ENCODE measurements around the gene HYDIN.

HYDIN gene

DNA sequence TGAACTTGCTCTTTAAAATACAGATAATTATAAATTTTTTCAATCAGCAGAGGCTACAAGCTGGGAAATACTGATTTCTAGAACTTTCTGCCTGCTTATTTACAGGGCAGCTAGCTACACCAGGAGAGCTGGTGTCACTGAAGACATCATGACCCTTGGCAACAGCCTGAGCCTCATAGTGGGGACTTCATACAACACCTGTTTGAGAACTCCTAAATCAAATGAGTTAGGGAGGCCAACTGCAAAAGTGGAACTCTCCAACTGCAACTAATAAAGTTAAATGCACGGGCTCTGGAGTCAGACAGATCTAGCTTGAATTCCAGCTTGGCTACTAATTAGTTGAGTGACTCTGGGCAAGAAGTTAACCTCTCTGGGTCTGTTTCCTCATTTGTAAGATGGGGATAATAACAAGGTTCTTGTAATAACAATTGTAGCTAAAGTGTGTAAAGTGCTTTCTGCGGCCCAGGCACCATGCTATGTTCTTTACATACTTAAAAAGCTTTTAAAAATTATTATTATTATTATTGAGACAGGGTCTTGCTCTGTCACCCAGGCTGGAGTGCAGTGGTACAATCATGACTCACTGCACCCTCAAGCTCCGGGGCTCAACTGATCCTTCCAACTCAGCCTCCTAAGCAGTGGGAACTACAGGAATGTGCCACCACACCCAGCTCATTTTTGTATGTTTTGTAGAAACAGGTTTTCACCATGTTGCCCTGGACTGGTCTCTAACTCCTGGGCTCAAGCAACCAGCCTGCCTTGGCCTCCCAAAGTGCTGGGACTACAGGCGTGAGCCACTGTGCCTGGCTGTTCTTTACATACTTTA lies 462.9 kb downstream of the HYDIN start:
- Histone ChIP-seq H3K4ac (ENCODE audit: low read depth, low read length) (no peak overlapping the region), H2BK5ac (ENCODE audit: low read length) (no peak overlapping the region), H4K5ac (ENCODE audit: low read length) (no peak overlapping the region), H3K4me2 (ENCODE audit: low read length) (no peak overlapping the region), H3K36me3 (ENCODE audit: control insufficient read depth, insufficient read depth, low read length) (no peaks in the 10 kb centered on the region), H4K8ac (ENCODE audit: low read depth, low read length) (no peak overlapping the region), H3K23ac (ENCODE audit: low read length) (no peak overlapping the region), H3K79me1 (ENCODE audit: low read length) (no peaks in the 10 kb centered on the region), H3K9ac (ENCODE audit: low read length) (no peak overlapping the region), H3K79me2 (ENCODE audit: control insufficient read depth, insufficient read depth, low read length) (no peaks in the 10 kb centered on the region), H2BK15ac (replicated peaks; ENCODE audit: low read depth) (no peak overlapping the region), H3K18ac (ENCODE audit: low read length) (no peak overlapping the region), H3K27ac (ENCODE audit: low read depth, low read length) (no peak overlapping the region), H2AK5ac (ENCODE audit: low read length) (no peak overlapping the region), H3K56ac (ENCODE audit: low read length) (no peak overlapping the region), H3K27me3 (ENCODE audit: insufficient read depth, low read length, poor library complexity) (no peaks in the 10 kb centered on the region), H2BK120ac (ENCODE audit: low read depth, low read length) (no peak overlapping the region), H3K4me3 (ENCODE audit: low read length) (no peak overlapping the region), H3K4me1 (ENCODE audit: control insufficient read depth, low read depth, low read length) (no peaks in the 10 kb centered on the region)
- no peak for DNase-seq
- no CpG with 5 or more reads among the region's 4 CpGs for WGBS (ENCODE audit: extremely low coverage, insufficient coverage, low lambda C conversion rate)

DNA sequence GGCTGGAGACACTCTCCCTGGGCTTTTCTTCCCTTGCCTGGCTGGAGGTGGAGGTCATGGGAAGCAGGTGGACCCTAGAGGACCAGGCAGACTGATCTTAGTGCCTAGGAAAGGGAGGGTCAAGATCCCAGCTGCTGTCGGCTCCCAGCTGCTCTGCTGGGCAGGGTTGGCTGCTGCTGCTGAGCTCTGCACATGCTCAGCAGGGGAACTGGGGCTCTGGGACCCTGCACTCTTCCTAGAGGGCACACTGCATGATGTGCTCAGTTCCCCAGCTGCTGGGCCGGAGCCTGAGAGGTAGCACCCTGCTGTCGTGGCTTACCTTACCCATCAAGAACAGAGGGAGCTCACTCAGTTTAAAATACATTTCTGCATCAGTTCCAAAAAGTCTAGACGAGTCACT lies 463.9 kb downstream of the HYDIN start:
- Histone ChIP-seq H3K4me1 (ENCODE audit: control insufficient read depth, low read depth, low read length) (no peaks in the 10 kb centered on the region), H2BK15ac (replicated peaks; ENCODE audit: low read depth) (no peak overlapping the region), H2BK120ac (ENCODE audit: low read depth, low read length) (no peak overlapping the region), H3K9ac (ENCODE audit: low read length) (no peak overlapping the region), H3K18ac (ENCODE audit: low read length) (no peak overlapping the region), H2BK5ac (ENCODE audit: low read length) (no peak overlapping the region), H3K79me2 (ENCODE audit: control insufficient read depth, insufficient read depth, low read length) (no peaks in the 10 kb centered on the region), H3K23ac (ENCODE audit: low read length) (no peak overlapping the region), H3K4ac (ENCODE audit: low read depth, low read length) (no peak overlapping the region), H4K8ac (ENCODE audit: low read depth, low read length) (no peak overlapping the region), H3K79me1 (ENCODE audit: low read length) (no peaks in the 10 kb centered on the region), H3K4me2 (ENCODE audit: low read length) (no peak overlapping the region), H4K5ac (ENCODE audit: low read length) (no peak overlapping the region), H3K56ac (ENCODE audit: low read length) (no peak overlapping the region), H3K27me3 (ENCODE audit: insufficient read depth, low read length, poor library complexity) (no peaks in the 10 kb centered on the region), H3K4me3 (ENCODE audit: low read length) (no peak overlapping the region), H2AK5ac (ENCODE audit: low read length) (no peak overlapping the region), H3K36me3 (ENCODE audit: control insufficient read depth, insufficient read depth, low read length) (no peaks in the 10 kb centered on the region), H3K27ac (ENCODE audit: low read depth, low read length) (no peak overlapping the region)
- no CpG with 5 or more reads among the region's 4 CpGs for WGBS (ENCODE audit: extremely low coverage, insufficient coverage, low lambda C conversion rate)
- no peak for DNase-seq

DNA sequence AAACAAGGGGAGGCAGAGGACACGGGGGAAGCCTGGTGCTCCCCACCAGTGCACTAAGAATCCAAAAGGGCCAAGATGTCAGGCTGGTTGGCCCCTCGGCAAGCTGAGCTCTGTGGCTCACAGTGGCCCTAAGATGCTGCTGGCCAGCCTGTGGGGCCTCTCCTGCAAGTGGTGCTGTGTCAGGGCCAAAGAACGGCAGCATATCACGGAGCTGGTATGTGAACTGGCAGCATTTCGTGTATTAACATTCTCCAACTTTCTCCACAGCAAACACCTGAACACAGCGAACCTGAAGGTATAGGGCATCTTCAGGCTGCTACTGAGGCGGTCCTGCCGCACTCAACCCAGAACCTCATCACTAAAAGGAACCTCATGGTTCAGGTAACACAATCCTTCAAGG lies 464.3 kb downstream of the HYDIN start:
- Histone ChIP-seq H3K56ac (ENCODE audit: low read length) (no peak overlapping the region), H4K5ac (ENCODE audit: low read length) (no peak overlapping the region), H3K4me3 (ENCODE audit: low read length) (no peak overlapping the region), H2AK5ac (ENCODE audit: low read length) (no peak overlapping the region), H3K18ac (ENCODE audit: low read length) (no peak overlapping the region), H3K79me1 (ENCODE audit: low read length) (no peaks in the 10 kb centered on the region), H4K8ac (ENCODE audit: low read depth, low read length) (no peak overlapping the region), H3K4ac (ENCODE audit: low read depth, low read length) (no peak overlapping the region), H3K23ac (ENCODE audit: low read length) (no peak overlapping the region), H2BK5ac (ENCODE audit: low read length) (no peak overlapping the region), H3K79me2 (ENCODE audit: control insufficient read depth, insufficient read depth, low read length) (no peaks in the 10 kb centered on the region), H2BK15ac (replicated peaks; ENCODE audit: low read depth) (no peak overlapping the region), H3K9ac (ENCODE audit: low read length) (no peak overlapping the region), H3K36me3 (ENCODE audit: control insufficient read depth, insufficient read depth, low read length) (no peaks in the 10 kb centered on the region), H3K27me3 (ENCODE audit: insufficient read depth, low read length, poor library complexity) (no peaks in the 10 kb centered on the region), H3K27ac (ENCODE audit: low read depth, low read length) (no peak overlapping the region), H3K4me2 (ENCODE audit: low read length) (no peak overlapping the region), H2BK120ac (ENCODE audit: low read depth, low read length) (no peak overlapping the region), H3K4me1 (ENCODE audit: control insufficient read depth, low read depth, low read length) (no peaks in the 10 kb centered on the region)
- no CpG with 5 or more reads among the region's 8 CpGs for WGBS (ENCODE audit: extremely low coverage, insufficient coverage, low lambda C conversion rate)
- no peak for DNase-seq

DNA sequence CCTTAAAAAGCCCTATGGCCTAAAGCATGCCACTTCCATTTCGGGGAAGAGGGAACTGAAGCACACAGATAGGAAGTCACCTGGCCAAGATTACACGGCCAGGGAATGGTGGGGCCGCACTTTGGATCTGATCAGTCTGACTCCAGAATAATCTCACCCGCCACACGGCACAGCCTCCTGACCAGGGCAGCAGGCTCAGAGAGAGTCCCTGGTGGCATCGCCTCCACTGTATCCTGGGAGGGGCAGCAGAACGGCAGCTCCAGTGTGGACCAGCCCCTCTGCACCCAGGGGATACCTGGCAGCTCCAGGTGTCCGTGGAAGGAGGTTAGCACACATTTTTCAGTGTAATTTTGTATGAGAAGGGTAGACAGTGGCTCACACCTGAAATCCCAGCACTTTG lies 465.0 kb downstream of the HYDIN start:
- H3K27me3 ChIP-seq (ENCODE audit: insufficient read depth, low read length, poor library complexity): no peaks in the 10 kb centered on the region
- no peak overlapping the region for H3K56ac ChIP-seq (ENCODE audit: low read length)
- H3K4me3 ChIP-seq (ENCODE audit: low read length): no peak overlapping the region
- no peak overlapping the region for H2BK120ac ChIP-seq (ENCODE audit: low read depth, low read length)
- no peak overlapping the region for H3K4me2 ChIP-seq (ENCODE audit: low read length)
- no peak overlapping the region for H3K9ac ChIP-seq (ENCODE audit: low read length)
- no peak overlapping the region for H3K4ac ChIP-seq (ENCODE audit: low read depth, low read length)
- no peak overlapping the region for H2AK5ac ChIP-seq (ENCODE audit: low read length)
- no peak overlapping the region for H4K8ac ChIP-seq (ENCODE audit: low read depth, low read length)
- no peaks in the 10 kb centered on the region for H3K36me3 ChIP-seq (ENCODE audit: control insufficient read depth, insufficient read depth, low read length)
- H3K4me1 ChIP-seq (ENCODE audit: control insufficient read depth, low read depth, low read length): no peaks in the 10 kb centered on the region
- no peak overlapping the region for H3K27ac ChIP-seq (ENCODE audit: low read depth, low read length)
- no peak for DNase-seq
- no CpG with 5 or more reads among the region's 8 CpGs for WGBS (ENCODE audit: extremely low coverage, insufficient coverage, low lambda C conversion rate)
- H3K79me1 ChIP-seq (ENCODE audit: low read length): no peaks in the 10 kb centered on the region
- H4K5ac ChIP-seq (ENCODE audit: low read length): no peak overlapping the region
- no peak overlapping the region for H3K18ac ChIP-seq (ENCODE audit: low read length)
- no peak overlapping the region for H2BK5ac ChIP-seq (ENCODE audit: low read length)
- no peaks in the 10 kb centered on the region for H3K79me2 ChIP-seq (ENCODE audit: control insufficient read depth, insufficient read depth, low read length)
- no peak overlapping the region for H2BK15ac ChIP-seq (replicated peaks; ENCODE audit: low read depth)
- H3K23ac ChIP-seq (ENCODE audit: low read length): no peak overlapping the region

DNA sequence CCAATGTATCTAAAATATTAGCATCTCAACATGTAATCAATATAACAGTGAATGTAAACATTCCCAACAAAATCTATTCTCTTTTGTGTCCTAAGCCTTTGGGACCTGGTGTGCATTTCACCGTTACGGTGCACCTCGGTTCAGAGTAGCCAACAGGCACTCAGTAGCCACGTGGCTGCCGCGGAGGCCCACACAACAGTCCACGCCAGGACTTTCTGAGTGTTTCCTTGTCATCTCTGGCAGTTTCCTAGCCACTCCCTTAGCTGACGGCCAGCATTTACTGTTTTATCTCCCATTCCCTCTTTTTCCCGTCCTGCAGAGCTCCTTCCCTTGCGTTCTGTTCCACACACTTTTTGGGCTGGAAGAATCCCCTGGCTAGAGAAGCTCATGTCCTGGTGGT lies 465.9 kb downstream of the HYDIN start:
- Histone ChIP-seq H3K27ac (ENCODE audit: low read depth, low read length) (no peak overlapping the region), H3K4ac (ENCODE audit: low read depth, low read length) (no peak overlapping the region), H3K79me2 (ENCODE audit: control insufficient read depth, insufficient read depth, low read length) (no peaks in the 10 kb centered on the region), H3K4me3 (ENCODE audit: low read length) (no peak overlapping the region), H2BK15ac (replicated peaks; ENCODE audit: low read depth) (no peak overlapping the region), H3K27me3 (ENCODE audit: insufficient read depth, low read length, poor library complexity) (no peaks in the 10 kb centered on the region), H4K5ac (ENCODE audit: low read length) (no peak overlapping the region), H3K56ac (ENCODE audit: low read length) (no peak overlapping the region), H3K4me1 (ENCODE audit: control insufficient read depth, low read depth, low read length) (no peaks in the 10 kb centered on the region), H4K8ac (ENCODE audit: low read depth, low read length) (no peak overlapping the region), H3K18ac (ENCODE audit: low read length) (no peak overlapping the region), H2AK5ac (ENCODE audit: low read length) (no peak overlapping the region), H2BK5ac (ENCODE audit: low read length) (no peak overlapping the region), H3K4me2 (ENCODE audit: low read length) (no peak overlapping the region), H3K23ac (ENCODE audit: low read length) (no peak overlapping the region), H3K79me1 (ENCODE audit: low read length) (no peaks in the 10 kb centered on the region), H2BK120ac (ENCODE audit: low read depth, low read length) (no peak overlapping the region), H3K9ac (ENCODE audit: low read length) (no peak overlapping the region), H3K36me3 (ENCODE audit: control insufficient read depth, insufficient read depth, low read length) (no peaks in the 10 kb centered on the region)
- no CpG with 5 or more reads among the region's 10 CpGs for whole genome bisulfite sequencing (ENCODE audit: extremely low coverage, insufficient coverage, low lambda C conversion rate)
- DNase-seq: no peak

DNA sequence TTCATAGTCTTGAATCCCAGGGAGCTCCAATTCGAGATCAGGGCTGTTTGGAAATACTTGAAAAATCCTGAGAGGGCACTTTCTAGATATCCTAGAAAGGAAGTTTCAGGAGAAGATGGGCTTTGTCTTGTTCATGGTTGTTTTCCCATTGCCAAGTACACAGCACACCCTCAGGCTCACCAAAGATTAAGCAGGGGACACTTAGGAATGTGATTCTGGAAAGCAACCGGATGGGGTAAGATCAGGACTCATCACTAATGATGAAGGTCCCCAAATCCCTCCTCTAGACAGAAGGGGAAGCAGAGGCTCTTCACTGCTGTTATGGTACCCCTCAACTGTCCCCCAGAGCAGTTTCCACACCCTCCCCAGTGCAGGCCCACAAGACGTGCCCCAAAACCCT lies 470.3 kb downstream of the HYDIN start:
- H3K79me1 ChIP-seq (ENCODE audit: low read length): no peaks in the 10 kb centered on the region
- whole genome bisulfite sequencing (ENCODE audit: extremely low coverage, insufficient coverage, low lambda C conversion rate): no CpG with 5 or more reads among the region's 3 CpGs

More for the DNA sequence above, 470.3 kb downstream of the HYDIN start:
- Histone ChIP-seq H3K4me3 (ENCODE audit: low read length) (no peak overlapping the region), H3K23ac (ENCODE audit: low read length) (no peak overlapping the region), H3K4me1 (ENCODE audit: control insufficient read depth, low read depth, low read length) (no peaks in the 10 kb centered on the region), H4K5ac (ENCODE audit: low read length) (no peak overlapping the region), H3K4ac (ENCODE audit: low read depth, low read length) (no peak overlapping the region), H4K8ac (ENCODE audit: low read depth, low read length) (no peak overlapping the region), H3K79me2 (ENCODE audit: control insufficient read depth, insufficient read depth, low read length) (no peaks in the 10 kb centered on the region), H3K27ac (ENCODE audit: low read depth, low read length) (peak overlapping the region; percentile 3), H2BK120ac (ENCODE audit: low read depth, low read length) (no peak overlapping the region), H3K56ac (ENCODE audit: low read length) (no peak overlapping the region), H3K18ac (ENCODE audit: low read length) (no peak overlapping the region), H2BK5ac (ENCODE audit: low read length) (no peak overlapping the region), H3K9ac (ENCODE audit: low read length) (no peak overlapping the region), H2AK5ac (ENCODE audit: low read length) (no peak overlapping the region), H3K27me3 (ENCODE audit: insufficient read depth, low read length, poor library complexity) (no peaks in the 10 kb centered on the region), H2BK15ac (replicated peaks; ENCODE audit: low read depth) (no peak overlapping the region), H3K4me2 (ENCODE audit: low read length) (no peak overlapping the region), H3K36me3 (ENCODE audit: control insufficient read depth, insufficient read depth, low read length) (no peaks in the 10 kb centered on the region)
- no peak for DNase-seq

Measured in mesendoderm (in vitro differentiated cells).